Limb (tissue), 2 donors: ENCODE measurements around the gene CALHM4.

Source experiments
- DNase-seq, 2 donors: peaks; one replicate each; pipeline ENCODE4 v3.0.0-alpha.2; 2016; ENCODE audit errors: extremely low spot score in 2 of 2

CALHM4 gene, protein sequence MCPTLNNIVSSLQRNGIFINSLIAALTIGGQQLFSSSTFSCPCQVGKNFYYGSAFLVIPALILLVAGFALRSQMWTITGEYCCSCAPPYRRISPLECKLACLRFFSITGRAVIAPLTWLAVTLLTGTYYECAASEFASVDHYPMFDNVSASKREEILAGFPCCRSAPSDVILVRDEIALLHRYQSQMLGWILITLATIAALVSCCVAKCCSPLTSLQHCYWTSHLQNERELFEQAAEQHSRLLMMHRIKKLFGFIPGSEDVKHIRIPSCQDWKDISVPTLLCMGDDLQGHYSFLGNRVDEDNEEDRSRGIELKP

DNA sequence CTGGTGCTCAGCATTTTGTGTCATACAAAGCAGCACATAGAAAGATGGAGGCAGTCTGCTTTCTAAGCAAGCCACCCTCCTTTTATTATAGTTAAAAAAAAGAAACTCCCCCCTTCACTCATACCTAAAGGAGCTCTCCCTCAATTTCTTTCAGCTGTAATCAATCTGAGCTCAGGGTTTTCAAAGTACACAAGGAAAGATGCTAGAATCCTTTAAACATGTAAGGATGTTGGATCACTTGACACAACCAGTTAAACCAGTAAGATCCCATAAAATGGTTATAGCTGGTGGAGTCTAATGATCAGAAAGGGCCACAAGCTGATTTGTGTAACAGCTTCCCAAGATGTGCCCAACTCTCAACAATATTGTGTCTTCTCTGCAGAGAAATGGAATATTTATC lies at the start of gene CALHM4:
Gene CALHM4 (plus strand): TSS at position 301 of the 400 bp plus-strand sequence. CDS start 43 bp downstream, at position 344.
- DNase-seq, result no peak

DNA sequence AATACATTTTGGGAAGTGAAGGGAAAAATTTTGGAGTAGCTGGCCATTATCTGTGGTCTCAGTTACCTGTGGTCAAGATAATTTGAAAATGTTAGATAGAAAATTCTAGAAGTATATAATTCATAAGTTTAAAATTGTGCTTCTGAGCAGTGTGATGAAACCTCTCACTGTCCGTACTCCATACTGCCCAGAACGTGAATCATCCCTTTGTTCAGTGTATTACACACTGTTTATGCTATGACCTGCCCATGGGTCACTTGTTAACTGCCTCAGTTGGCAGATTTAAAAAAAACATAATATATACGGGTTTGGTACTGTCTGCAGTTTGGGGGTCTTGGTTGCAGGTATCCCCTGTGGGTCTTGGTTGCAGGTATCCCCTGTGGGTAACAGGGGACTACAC lies 46.2 kb upstream of the CALHM4 start:
- no peak for DNase-seq

DNA sequence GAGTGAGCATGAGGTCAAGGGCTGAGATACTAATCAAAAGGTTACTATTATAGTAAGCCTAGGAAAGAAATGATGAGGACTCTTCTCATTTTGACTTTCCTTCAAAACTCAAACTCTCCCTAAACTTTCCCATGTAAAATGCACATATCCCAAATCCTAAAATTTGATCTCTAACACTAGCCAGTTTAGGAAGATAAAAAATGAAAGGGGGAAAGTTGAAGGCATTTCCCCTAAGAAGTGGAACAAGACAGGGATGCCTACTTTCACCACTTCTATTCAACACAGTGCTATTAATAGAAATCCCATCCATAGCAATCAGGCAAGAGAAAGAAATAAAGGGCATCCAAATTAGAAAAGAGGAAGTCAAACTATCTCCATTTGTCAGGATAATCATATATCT lies 45.0 kb upstream of the CALHM4 start:
- no peak for DNase-seq

DNA sequence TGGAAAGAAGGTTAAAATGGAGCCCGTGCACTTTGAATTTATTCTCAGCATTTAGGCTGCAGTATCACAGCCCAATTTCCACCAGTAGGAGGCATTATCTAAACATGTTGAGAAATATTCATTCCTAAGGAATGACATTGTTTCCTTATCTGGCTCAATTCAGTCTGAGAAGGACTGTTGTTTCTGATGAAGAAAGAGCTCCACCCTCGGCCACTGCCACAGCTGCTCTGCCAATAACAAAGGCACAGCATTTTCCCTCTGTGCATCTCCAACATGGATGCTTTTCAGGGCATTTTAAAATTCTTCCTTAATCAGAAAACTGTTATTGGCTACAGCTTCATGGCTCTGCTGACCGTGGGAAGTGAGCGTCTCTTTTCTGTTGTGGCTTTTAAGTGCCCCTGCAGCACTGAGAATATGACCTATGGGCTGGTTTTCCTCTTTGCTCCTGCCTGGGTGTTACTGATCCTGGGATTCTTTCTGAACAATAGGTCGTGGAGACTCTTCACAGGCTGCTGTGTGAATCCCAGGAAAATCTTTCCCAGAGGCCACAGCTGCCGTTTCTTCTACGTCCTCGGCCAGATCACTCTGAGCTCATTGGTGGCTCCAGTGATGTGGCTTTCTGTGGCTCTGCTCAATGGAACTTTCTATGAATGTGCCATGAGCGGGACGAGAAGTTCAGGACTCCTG lies 42.0 kb upstream of the CALHM4 start, which contains the start of gene CALHM5:
Gene CALHM5 (plus strand): TSS at position 216 of the 687 bp plus-strand sequence. CDS start 58 bp downstream, at position 274.
- no peak for DNase-seq

GRCh38 chr6:116512111-116512559 lies 41.4 kb upstream of the CALHM4 start:
- DNase-seq, result no peak

DNA sequence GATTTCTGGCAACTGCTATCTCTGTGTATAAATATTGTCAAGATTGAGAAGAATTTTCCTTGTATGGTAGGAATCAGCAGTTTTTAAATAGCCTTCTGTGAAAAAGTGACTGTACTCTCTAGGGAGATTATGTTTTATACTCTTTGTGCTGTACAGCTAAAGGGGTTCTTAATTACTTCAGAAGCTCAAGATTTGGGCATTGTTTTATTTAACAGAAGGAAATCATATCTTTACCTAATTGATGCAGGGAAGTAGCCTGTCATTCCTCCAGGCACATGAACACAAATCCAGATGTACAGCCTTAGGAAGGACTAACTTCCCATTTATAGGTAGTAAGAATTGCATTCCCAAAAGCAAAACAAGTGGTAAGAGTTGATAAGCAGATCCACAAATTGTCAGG lies 40.8 kb upstream of the CALHM4 start:
- no peak for DNase-seq

- no peak for DNase-seq
Measured at GRCh38 chr6:116513224-116513875, 40.2 kb upstream of the CALHM4 start.

DNA sequence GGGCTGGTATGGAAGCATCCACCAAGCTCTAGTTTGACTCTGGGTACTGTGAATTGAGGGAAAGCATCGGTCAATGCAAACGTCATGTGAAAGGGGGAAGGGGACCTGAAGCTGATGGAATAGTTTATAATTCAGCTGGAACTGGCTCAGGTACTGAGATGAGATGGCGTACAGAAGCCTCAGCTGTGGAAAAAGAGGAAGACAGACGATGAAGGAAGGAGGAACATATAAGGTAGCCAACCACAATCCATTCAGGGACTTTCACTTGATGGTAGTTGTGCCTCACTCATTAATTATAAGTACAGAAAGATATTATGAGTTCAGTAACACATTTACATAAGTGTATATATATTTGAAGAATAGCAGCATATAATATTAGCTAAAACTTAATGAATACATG lies 39.4 kb upstream of the CALHM4 start:
- no peak for DNase-seq

- DNase-seq, result no peak
Measured at GRCh38 chr6:116515141-116515540, 38.4 kb upstream of the CALHM4 start.

- DNase-seq, result no peak
Measured at GRCh38 chr6:116518621-116519368, 34.8 kb upstream of the CALHM4 start.

DNA sequence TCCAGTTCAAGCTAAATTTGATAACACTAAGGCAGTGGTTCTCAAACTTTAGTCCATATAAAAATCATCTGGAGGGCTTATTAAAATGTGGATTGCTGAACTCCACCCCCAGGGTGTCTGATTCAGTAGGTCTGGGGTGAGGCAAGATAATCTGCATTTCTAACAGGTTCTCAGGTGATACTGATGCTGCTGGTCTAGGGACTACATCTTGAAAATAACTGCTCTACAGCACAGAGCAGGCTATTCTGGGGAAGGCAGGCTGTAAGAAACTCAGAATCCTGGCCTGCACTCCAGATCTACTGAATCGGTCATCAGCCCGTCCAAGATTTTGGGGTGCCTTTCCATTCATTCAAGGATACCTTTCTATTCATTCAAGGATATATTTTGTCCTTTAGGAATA lies 30.7 kb upstream of the CALHM4 start:
- DNase-seq, result no peak

DNA sequence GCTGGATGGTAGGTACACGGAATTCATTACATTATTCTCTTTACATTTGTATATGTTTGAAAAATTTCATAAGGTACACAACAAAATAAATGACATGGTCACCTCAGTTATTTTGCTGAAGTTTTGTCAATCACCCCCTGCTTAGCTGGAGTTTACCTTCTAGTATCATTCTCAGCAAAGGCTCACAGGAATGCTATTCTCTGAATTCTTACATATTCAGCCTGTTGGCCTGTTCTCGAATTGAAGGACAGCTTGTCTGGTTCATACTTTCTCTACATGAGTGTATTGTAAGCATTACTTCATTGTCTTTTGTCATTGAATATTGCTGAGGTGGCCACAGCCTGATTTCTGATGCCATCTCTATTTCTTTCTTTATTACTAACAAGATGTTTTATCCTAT lies 29.3 kb upstream of the CALHM4 start:
- DNase-seq, result no peak

DNA sequence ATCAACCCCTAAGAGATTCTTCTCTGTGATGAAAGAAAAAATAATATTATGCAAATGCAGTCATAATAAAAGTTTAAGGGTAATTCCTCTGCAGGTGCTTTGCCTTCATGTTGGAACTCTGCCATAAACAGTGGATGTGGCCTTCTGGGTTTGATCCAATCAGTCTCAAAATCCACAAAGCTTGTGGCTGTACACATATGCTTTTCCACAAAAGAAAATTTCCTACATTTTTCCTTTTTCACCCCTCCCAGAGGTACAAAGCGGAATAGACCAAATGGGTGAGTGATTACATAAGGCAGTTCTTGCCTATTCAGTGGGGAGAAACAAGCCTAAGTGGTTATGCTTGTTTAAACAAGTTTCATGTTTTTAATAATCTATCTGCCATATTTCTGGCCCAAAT lies 25.4 kb upstream of the CALHM4 start:
- no peak for DNase-seq

- no peak for DNase-seq
Measured at GRCh38 chr6:116528780-116529179, 24.8 kb upstream of the CALHM4 start.

DNA sequence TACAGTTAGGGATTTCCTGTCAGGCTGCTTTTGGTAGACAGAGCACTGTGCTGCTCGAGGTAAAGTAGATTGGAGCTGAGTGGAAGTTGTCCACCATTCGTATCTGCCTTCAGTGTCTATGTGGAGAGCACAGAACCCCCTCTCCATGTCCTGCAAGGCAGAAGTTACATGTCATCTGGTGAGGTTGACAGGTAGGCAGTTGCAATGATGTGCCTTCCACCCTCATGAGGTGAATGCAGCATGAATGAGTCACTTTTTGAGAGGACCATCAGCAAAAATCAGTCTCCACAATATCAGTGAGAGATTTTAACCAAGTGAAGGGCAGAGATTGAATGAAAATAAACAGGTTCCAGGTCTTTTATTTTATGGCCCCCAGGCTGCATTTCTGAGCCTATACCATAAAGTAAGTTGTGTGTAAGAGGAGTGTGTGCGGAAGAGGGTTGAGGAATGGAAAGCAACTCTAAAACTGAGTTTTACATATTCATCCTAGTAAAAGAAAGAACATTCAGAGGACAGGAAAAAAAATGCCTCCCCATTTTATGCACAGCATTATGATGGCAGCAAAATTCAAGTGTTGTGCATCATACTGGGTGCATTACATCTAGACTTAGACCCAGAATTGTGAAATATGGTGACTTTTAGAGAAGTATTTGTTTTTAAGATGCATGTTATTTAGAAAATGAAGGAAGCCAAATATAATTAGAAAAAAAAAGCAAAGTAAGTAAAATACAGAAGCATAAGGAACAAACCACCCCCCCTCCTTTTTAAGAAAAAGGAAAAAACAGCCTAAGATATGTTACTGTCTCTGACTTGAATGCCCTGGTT lies 23.9 kb upstream of the CALHM4 start:
- DNase-seq, result no peak

DNA sequence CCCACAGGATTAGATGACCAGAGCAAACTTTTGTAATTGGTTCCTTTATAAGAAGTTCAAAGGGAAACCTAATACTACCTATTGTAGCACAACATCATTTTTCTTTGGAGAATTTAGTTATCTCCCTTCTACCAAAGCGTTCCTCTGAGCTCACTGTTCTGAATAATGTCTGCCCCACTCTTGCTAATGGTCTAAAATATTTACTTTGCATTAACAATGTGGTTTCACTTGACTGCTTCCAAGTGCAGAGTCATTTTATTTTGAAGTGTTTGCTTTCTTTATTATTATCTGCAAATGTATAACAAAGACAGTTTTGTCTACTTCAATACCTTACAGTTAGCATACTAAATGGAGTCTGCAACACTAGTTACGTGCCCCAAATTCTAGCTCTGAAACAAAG lies 23.1 kb upstream of the CALHM4 start:
- DNase-seq, result no peak

GRCh38 chr6:116531675-116532570 lies 21.6 kb upstream of the CALHM4 start:
- DNase-seq, result peak; percentile 60 to 62

GRCh38 chr6:116533233-116533957 lies 20.2 kb upstream of the CALHM4 start:
- no peak for DNase-seq

- DNase-seq, result no peak
Measured at GRCh38 chr6:116535109-116535508, 18.4 kb upstream of the CALHM4 start.
